GM23338 (cell line): ENCODE results near the gene ABHD6. TPM values are rescaled to one million over a fixed set of nuclear protein-coding genes. Genes with fewer than 3 reads are reported as not detected.

ENCODE experiments used
- ATAC-seq: fragments of 200-7000 bp; cut with Tn5 transposase; 3 replicates; pipeline ENCODE4 v1.9.1; 2020
- DNase-seq: peaks from one replicate; pipeline ENCODE4 v3.0.0-alpha.2; 2015; ENCODE audit warnings: low spot score
- H2AFZ ChIP-seq: fragments of 200-600 bp; sonication (generic); 2 replicates; pipeline ENCODE4 v1.8.0; 2016; ENCODE audit warnings: antibody characterized with exemption, mild to moderate bottlenecking, moderate library complexity
- H3F3A ChIP-seq: fragments of 200-600 bp; sonication (generic); replicated peaks from 2 replicates; pipeline ENCODE4 v1.8.0; 2017; ENCODE audit warnings: antibody characterized with exemption, mixed run types, low read depth
- H3K27ac ChIP-seq: fragments of 200-600 bp; sonication (generic); 2 replicates; pipeline ENCODE4 v1.6.1; 2016; ENCODE audit warnings: low read depth
- H3K27me3 ChIP-seq: fragments of 200-600 bp; sonication (generic); 2 replicates; pipeline ENCODE4 v1.8.0; 2016; ENCODE audit warnings: mild to moderate bottlenecking, mixed run types, moderate library complexity; ENCODE audit not compliant: insufficient read depth
- H3K36me3 ChIP-seq: fragments of 200-600 bp; sonication (generic); 2 replicates; pipeline ENCODE4 v1.8.0; 2016; ENCODE audit warnings: mild to moderate bottlenecking; ENCODE audit not compliant: insufficient read depth
- H3K4me1 ChIP-seq: fragments of 200-600 bp; sonication (generic); 2 replicates; pipeline ENCODE4 v1.8.0; 2016; ENCODE audit warnings: mild to moderate bottlenecking, moderate library complexity; ENCODE audit not compliant: insufficient read depth
- H3K4me2 ChIP-seq: fragments of 200-600 bp; sonication (generic); 2 replicates; pipeline ENCODE4 v1.7.1; 2017; ENCODE audit warnings: mixed run types
- H3K4me3 ChIP-seq: fragments of 200-600 bp; sonication (generic); 2 replicates; pipeline ENCODE4 v1.6.1; 2016; ENCODE audit warnings: mixed run types
- H3K79me2 ChIP-seq: fragments of 200-600 bp; sonication (generic); replicated peaks from 2 replicates; pipeline ENCODE4 v1.8.0; 2017; ENCODE audit warnings: mild to moderate bottlenecking; ENCODE audit not compliant: insufficient read depth
- H3K9me2 ChIP-seq: fragments of 200-600 bp; sonication (generic); 2 replicates; pipeline ENCODE4 v1.8.0; 2017; ENCODE audit not compliant: insufficient read depth
- H4K20me1 ChIP-seq: fragments of 200-600 bp; sonication (generic); replicated peaks from 2 replicates; pipeline ENCODE4 v1.8.0; 2017; ENCODE audit warnings: mild to moderate bottlenecking; ENCODE audit not compliant: insufficient read depth
- H3K27ac Mint-ChIP-seq: 2 replicates; pipeline ENCODE4 v1.8.0; 2020; ENCODE audit warnings: inconsistent platforms, mild to moderate bottlenecking, moderate library complexity, mixed read lengths
- H3K27me3 Mint-ChIP-seq: 3 replicates; pipeline ENCODE4 v1.8.0; 2022; ENCODE audit warnings: low read depth, mild to moderate bottlenecking, moderate library complexity, mixed read lengths, inconsistent platforms; ENCODE audit not compliant: insufficient read depth, poor library complexity
- H3K36me3 Mint-ChIP-seq: 3 replicates; pipeline ENCODE4 v1.8.0; 2021; ENCODE audit warnings: low read depth, mild to moderate bottlenecking, inconsistent platforms, moderate library complexity, mixed read lengths
- H3K4me1 Mint-ChIP-seq: 3 replicates; pipeline ENCODE4 v1.8.0; 2020; ENCODE audit warnings: mild to moderate bottlenecking, inconsistent platforms, mixed read lengths
- H3K4me3 Mint-ChIP-seq: 3 replicates; pipeline ENCODE4 v1.8.0; 2021; ENCODE audit warnings: moderate library complexity, mild to moderate bottlenecking, inconsistent platforms, mixed read lengths
- H3K9me3 Mint-ChIP-seq: 3 replicates; pipeline ENCODE4 v1.8.0; 2020; ENCODE audit warnings: moderate library complexity, mild to moderate bottlenecking, inconsistent platforms, mixed read lengths
- CREB1 ChIP-seq: fragments of 250-450 bp; sonication (Bioruptor Pico); IDR thresholded peaks from 2 replicates; pipeline ENCODE4 v1.5.0; 2020; ENCODE audit warnings: low read depth, mild to moderate bottlenecking, moderate library complexity
- CTCF ChIP-seq, 2 experiments: fragments of 200-600 bp in 1 of 2; sonication (generic) in 1 of 2; conservative IDR thresholded peaks; 2 replicates each; pipeline versions ENCODE4 v1.5.1 to v1.6.1; 2016 to 2017; ENCODE audit warnings: antibody characterized with exemption in 2 of 2, low read depth in 2 of 2, mild to moderate bottlenecking in 2 of 2, moderate library complexity in 1 of 2
- EZH2 ChIP-seq: fragments of 200-600 bp; sonication (generic); IDR thresholded peaks from one replicate; pipeline ENCODE4 v1.8.0; 2017; ENCODE audit warnings: antibody characterized with exemption, mild to moderate bottlenecking, low read depth; ENCODE audit not compliant: unreplicated experiment
- EZH2phosphoT487 ChIP-seq: fragments of 200-600 bp; sonication (generic); IDR thresholded peaks from one replicate; pipeline ENCODE4 v1.8.1; 2018; ENCODE audit warnings: antibody characterized with exemption; ENCODE audit not compliant: unreplicated experiment
- NANOG ChIP-seq: IDR thresholded peaks from 2 replicates; pipeline ENCODE4 v1.6.1; 2016; ENCODE audit warnings: antibody characterized with exemption, borderline replicate concordance
- POLR2AphosphoS5 ChIP-seq: IDR thresholded peaks from 2 replicates; pipeline ENCODE4 v1.6.1; 2016; ENCODE audit warnings: antibody characterized with exemption, low read depth
- REST ChIP-seq: IDR thresholded peaks from one replicate; pipeline ENCODE4 v1.6.1; 2018; ENCODE audit warnings: antibody characterized with exemption; ENCODE audit not compliant: unreplicated experiment
- ZNF331 ChIP-seq: fragments of 250-450 bp; sonication (Bioruptor Pico); IDR thresholded peaks from 2 replicates; pipeline ENCODE4 v1.5.0; 2020; ENCODE audit warnings: low read depth, mild to moderate bottlenecking, moderate library complexity
- polyA plus RNA-seq: library from polyadenylated mRNA; unstranded; fragments of >200 nt; fragmentation: Nextera tagmentation; extraction: Ambion mirVana; gene quantifications from 2 replicates; pipeline ENCODE4 v1.2.1, GENCODE V29; 2016
- total RNA-seq: library from RNA; depleted of rRNA; stranded (reverse); fragments of >200 nt; shearing (Covaris generic); gene quantifications from 2 replicates; pipeline ENCODE4 v1.2.3, GENCODE V29; 2014

ABHD6 gene
- total and polyA plus RNA-seq, 2 experiments from 2014 or later: 3.7 to 5.5 TPM

- Mint-ChIP-seq H3K4me3 (no peak overlapping the region), H3K27ac (no peak overlapping the region), H3K4me1 (peaks cover 17% of the 10 kb centered on the region), H3K9me3 (no peaks in the 10 kb centered on the region; the same call in 2 of the 3 replicates), H3K36me3 (no peaks in the 10 kb centered on the region), H3K27me3 (peaks cover 1% of the 10 kb centered on the region)
- Histone ChIP-seq H3K4me3 (no peak overlapping the region), H3K9me2 (no peaks in the 10 kb centered on the region), H3K27ac (no peak overlapping the region), H3K27me3 (no peaks in the 10 kb centered on the region), H3K36me3 (no peaks in the 10 kb centered on the region), H3K4me1 (peaks cover 11% of the 10 kb centered on the region; the same call in 1 of the 2 replicates), H2AFZ (no peak overlapping the region), H3K4me2 (no peak overlapping the region), H3F3A (no peaks in the 10 kb centered on the region), H3K79me2 (no peaks in the 10 kb centered on the region), H4K20me1 (no peaks in the 10 kb centered on the region)
- TF ChIP-seq EZH2: no peak
- no peak for TF ChIP-seq CTCF (conservative IDR thresholded peaks at IDR 0.05; ENCODE audit: low read depth in 2 of 2)
- TF ChIP-seq CREB1 (CRISPR knock-in tag): no peak
- TF ChIP-seq REST: no peak
- TF ChIP-seq EZH2phosphoT487: no peak
- ATAC-seq (no peak), DNase-seq (no peak)
Observed at GRCh38 chr3:58192069-58192468, 45.5 kb upstream of the ABHD6 start.

- no peak overlapping the region for H3K4me3 Mint-ChIP-seq
- DNase-seq (no peak), ATAC-seq (no peak)
- no peak overlapping the region for H3K4me3 ChIP-seq
- no peaks in the 10 kb centered on the region for H3K27me3 ChIP-seq
- H2AFZ ChIP-seq: 0 out of 2 replicates have a peak overlapping the region, but pooled peaks have one; percentile 56
- H3K4me1 ChIP-seq: peaks cover 6% of the 10 kb centered on the region; the same call in 1 of the 2 replicates
- no peaks in the 10 kb centered on the region for H3K79me2 ChIP-seq
- H3K9me2 ChIP-seq: no peaks in the 10 kb centered on the region
- H3K27ac ChIP-seq: no peak overlapping the region
- TF ChIP-seq ZNF331: no peak
- no peak for TF ChIP-seq POLR2AphosphoS5
- TF ChIP-seq CREB1 (CRISPR knock-in tag): no peak
- no peak for TF ChIP-seq NANOG
- H3K36me3 Mint-ChIP-seq: no peaks in the 10 kb centered on the region
- peaks cover 8% of the 10 kb centered on the region; the same call in 2 of the 3 replicates for H3K4me1 Mint-ChIP-seq
- H3K27me3 Mint-ChIP-seq: no peaks in the 10 kb centered on the region
- no peak overlapping the region for H3K4me2 ChIP-seq
- H4K20me1 ChIP-seq: no peaks in the 10 kb centered on the region
- H3K36me3 ChIP-seq: no peaks in the 10 kb centered on the region
- no peaks in the 10 kb centered on the region for H3F3A ChIP-seq
- no peak overlapping the region for H3K27ac Mint-ChIP-seq
- H3K9me3 Mint-ChIP-seq: no peaks in the 10 kb centered on the region; the same call in 2 of the 3 replicates
Observed at GRCh38 chr3:58193682-58194407, 43.7 kb upstream of the ABHD6 start.
